Mucosa of rectum (tissue), 2 donors: ENCODE measurements around the gene MFSD11.

Source experiments
- H3K27ac ChIP-seq, 2 donors: one replicate each; pipeline ENCODE4 v1.7.0; 2013; ENCODE audit warnings: inconsistent platforms in 2 of 2, low read depth in 2 of 2, low read length in 2 of 2
- H3K27me3 ChIP-seq, 2 donors: one replicate each; pipeline ENCODE4 v1.7.0; 2013; ENCODE audit warnings: low read length in 2 of 2; ENCODE audit not compliant: control insufficient read depth in 2 of 2, insufficient read depth in 2 of 2
- H3K36me3 ChIP-seq, 2 donors: one replicate each; pipeline ENCODE4 v1.7.0; 2013; ENCODE audit warnings: low read length in 2 of 2; ENCODE audit not compliant: control insufficient read depth in 2 of 2, insufficient read depth in 2 of 2
- H3K4me1 ChIP-seq, 2 donors: one replicate each; pipeline ENCODE4 v1.7.0; 2013; ENCODE audit warnings: low read length in 2 of 2, mild to moderate bottlenecking in 1 of 2; ENCODE audit not compliant: control insufficient read depth in 2 of 2, insufficient read depth in 2 of 2
- H3K4me3 ChIP-seq, 2 donors: one replicate each; pipeline ENCODE4 v1.7.0; 2013; ENCODE audit warnings: low read length in 2 of 2
- H3K9ac ChIP-seq, 2 donors: one replicate each; pipeline ENCODE4 v1.7.0; 2013; ENCODE audit warnings: low read length in 2 of 2, low read depth in 1 of 2, mild to moderate bottlenecking in 1 of 2
- H3K9me3 ChIP-seq, 2 donors: one replicate each; pipeline ENCODE4 v1.7.0; 2013; ENCODE audit warnings: low read length in 2 of 2; ENCODE audit not compliant: control insufficient read depth in 2 of 2
- donor health status: healthy.
- donor health status: Normal muscosa, but diverticular disease.

MFSD11 gene

DNA sequence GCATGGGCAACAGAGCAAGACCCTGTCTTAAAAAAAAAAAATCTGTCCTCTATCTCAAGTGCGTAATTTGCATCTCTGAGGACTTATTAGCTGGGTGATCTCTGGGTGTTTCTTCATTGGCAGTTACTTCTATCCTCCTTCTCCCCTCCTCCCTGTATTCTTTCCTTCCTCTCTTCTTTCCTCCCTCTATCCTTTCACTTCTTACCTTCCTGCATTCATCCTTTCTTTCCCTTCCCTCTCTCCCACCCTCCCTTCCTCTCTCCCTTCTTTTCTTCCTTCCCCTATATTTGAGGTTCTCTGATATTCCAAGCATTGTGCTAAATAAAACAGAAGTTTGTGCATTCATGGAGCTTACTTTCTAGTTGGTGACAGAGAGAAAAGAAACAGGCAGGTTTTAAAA lies 10.7 kb downstream of the MFSD11 start:
- H3K9ac ChIP-seq, result no peak overlapping the region
- H3K36me3 ChIP-seq, result peaks cover 21 to 22% of the 10 kb centered on the region in 2 donors
- no peak overlapping the region for H3K4me3 ChIP-seq
- H3K27me3 ChIP-seq, result no peaks in the 10 kb centered on the region
- no peaks in the 10 kb centered on the region for H3K4me1 ChIP-seq
- H3K27ac ChIP-seq, result no peak overlapping the region
- H3K9me3 ChIP-seq, result no peaks in the 10 kb centered on the region

DNA sequence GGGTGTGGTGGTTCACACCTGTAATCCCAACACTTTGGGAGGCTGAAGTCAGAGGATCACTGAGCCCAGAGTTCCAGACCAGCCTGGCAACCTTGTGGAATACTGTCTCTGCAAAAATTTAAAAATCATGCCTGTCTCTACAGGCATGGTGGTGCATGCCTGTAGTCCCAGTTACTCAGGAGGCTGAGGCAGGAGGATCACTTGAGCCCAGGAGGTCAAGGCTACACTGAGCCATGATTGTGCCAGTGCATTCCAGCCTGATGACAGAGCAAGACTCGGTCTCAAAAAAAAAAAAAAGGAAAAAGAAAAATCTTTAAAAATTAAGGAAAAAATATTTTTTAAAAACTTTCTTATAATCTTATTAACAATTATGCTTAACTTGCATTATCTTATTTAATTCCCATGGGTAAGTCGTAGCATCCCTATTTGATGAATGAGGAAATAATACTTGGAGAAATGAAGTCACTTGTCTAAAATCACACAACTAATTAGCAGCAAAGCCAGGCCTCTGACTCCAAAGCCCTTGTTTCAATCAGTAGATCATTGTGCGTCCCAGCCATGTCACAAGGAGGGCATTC lies 13.6 kb downstream of the MFSD11 start:
- Histone ChIP-seq H3K36me3 (peaks cover 5 to 7% of the 10 kb centered on the region in 2 donors), H3K9me3 (no peaks in the 10 kb centered on the region), H3K4me1 (no peaks in the 10 kb centered on the region), H3K27me3 (no peaks in the 10 kb centered on the region), H3K27ac (no peak overlapping the region), H3K9ac (no peak overlapping the region), H3K4me3 (no peak overlapping the region)

GRCh38 chr17:76752006-76752405 lies 14.1 kb downstream of the MFSD11 start:
- Histone ChIP-seq H3K27ac (no peak overlapping the region), H3K36me3 (peaks cover 5 to 10% of the 10 kb centered on the region in 2 donors), H3K9me3 (no peaks in the 10 kb centered on the region), H3K9ac (no peak overlapping the region), H3K4me1 (no peaks in the 10 kb centered on the region), H3K4me3 (no peak overlapping the region), H3K27me3 (no peaks in the 10 kb centered on the region)

- H3K4me3 ChIP-seq, result no peak overlapping the region
- peaks cover 9 to 14% of the 10 kb centered on the region in 2 donors for H3K36me3 ChIP-seq
- H3K27ac ChIP-seq, result peak overlapping the region in 1 of 2 donors; percentile 4
Observed at GRCh38 chr17:76753061-76753961, 15.4 kb downstream of the MFSD11 start.

DNA sequence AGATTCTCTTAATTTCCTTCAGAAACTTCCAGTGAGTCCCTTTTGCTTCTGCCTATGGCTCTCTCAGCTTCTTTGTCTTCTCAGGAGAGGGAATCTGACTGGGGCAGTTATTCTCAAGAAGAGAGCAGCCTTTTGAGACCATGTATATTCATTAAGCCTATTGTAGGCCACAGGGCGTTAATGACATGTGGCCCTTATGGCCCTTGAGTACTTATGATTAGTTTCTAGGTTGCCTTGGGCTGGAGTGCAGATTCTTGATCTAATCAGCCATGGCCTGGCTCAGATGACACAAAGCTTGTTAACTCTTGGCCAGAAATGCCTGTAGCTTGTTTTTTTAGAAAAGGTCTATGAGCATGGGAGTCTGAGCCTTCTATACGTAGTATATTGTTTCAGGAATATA lies 17.4 kb downstream of the MFSD11 start:
- H3K27ac ChIP-seq, result no peak overlapping the region
- H3K36me3 ChIP-seq, result peaks cover 11 to 14% of the 10 kb centered on the region in 2 donors
- no peak overlapping the region for H3K4me3 ChIP-seq
- H3K9ac ChIP-seq, result no peak overlapping the region
- no peaks in the 10 kb centered on the region for H3K4me1 ChIP-seq
- no peaks in the 10 kb centered on the region for H3K9me3 ChIP-seq
- no peaks in the 10 kb centered on the region for H3K27me3 ChIP-seq

More at GRCh38 chr17:76753061-76753961, 15.4 kb downstream of the MFSD11 start:
- Histone ChIP-seq H3K9me3 (no peaks in the 10 kb centered on the region), H3K27me3 (no peaks in the 10 kb centered on the region), H3K4me1 (no peaks in the 10 kb centered on the region), H3K9ac (no peak overlapping the region)

- Histone ChIP-seq H3K4me3 (no peak overlapping the region), H3K27ac (no peak overlapping the region), H3K4me1 (no peaks in the 10 kb centered on the region), H3K9me3 (no peaks in the 10 kb centered on the region), H3K9ac (no peak overlapping the region), H3K36me3 (peaks cover 11 to 14% of the 10 kb centered on the region in 2 donors), H3K27me3 (no peaks in the 10 kb centered on the region)
Observed at GRCh38 chr17:76757256-76757655, 19.3 kb downstream of the MFSD11 start.

- H3K36me3 ChIP-seq, result peaks cover 11% of the 10 kb centered on the region in 2 donors
- H3K9me3 ChIP-seq, result no peaks in the 10 kb centered on the region
Observed at GRCh38 chr17:76758570-76758969, 20.7 kb downstream of the MFSD11 start.

GRCh38 chr17:76772842-76773525 lies 35.1 kb downstream of the MFSD11 start:
- Histone ChIP-seq H3K27ac (no peak overlapping the region), H3K9ac (no peak overlapping the region), H3K27me3 (no peaks in the 10 kb centered on the region), H3K4me1 (no peaks in the 10 kb centered on the region), H3K4me3 (no peak overlapping the region), H3K9me3 (no peaks in the 10 kb centered on the region), H3K36me3 (peaks cover 28 to 45% of the 10 kb centered on the region in 2 donors)

More at GRCh38 chr17:76758570-76758969, 20.7 kb downstream of the MFSD11 start:
- Histone ChIP-seq H3K27ac (no peak overlapping the region), H3K9ac (no peak overlapping the region), H3K27me3 (no peaks in the 10 kb centered on the region), H3K4me1 (no peaks in the 10 kb centered on the region), H3K4me3 (no peak overlapping the region)

DNA sequence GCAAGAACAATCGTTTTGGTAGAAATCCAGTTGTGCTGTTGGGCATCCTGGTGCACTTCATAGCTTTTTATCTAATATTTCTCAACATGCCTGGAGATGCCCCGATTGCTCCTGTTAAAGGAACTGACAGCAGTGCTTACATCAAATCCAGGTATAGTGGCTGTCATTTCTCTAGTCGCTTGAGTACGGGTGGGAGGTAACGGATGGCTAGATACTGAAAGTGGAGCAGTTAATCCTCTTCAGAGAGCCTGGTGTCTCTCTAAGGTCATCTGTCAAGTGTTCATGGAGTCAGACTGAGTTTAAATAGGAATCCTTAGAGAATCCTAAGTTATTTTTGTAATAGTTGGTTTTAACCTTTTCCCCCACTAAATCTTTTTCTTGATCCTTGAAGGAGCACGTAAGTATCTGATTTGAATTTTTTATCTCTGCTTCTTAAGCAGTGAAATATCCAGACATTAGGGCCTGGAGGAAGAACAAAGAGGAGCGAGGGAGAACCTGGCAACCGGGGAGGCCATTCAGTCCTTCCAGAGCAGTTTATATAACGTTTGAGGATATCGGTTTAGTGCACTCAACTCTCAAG lies 37.2 kb downstream of the MFSD11 start:
- H3K36me3 ChIP-seq, result peaks cover 25 to 49% of the 10 kb centered on the region in 2 donors
- H3K27me3 ChIP-seq, result no peaks in the 10 kb centered on the region
- no peaks in the 10 kb centered on the region for H3K9me3 ChIP-seq
- no peak overlapping the region for H3K9ac ChIP-seq
- no peaks in the 10 kb centered on the region for H3K4me1 ChIP-seq
- H3K27ac ChIP-seq, result no peak overlapping the region
- H3K4me3 ChIP-seq, result no peak overlapping the region
